HG03575 (cell line): Measurements from ENCODE around the gene GNGT2.

Experiments
- ATAC-seq: cut with Tn5 transposase; IDR thresholded peaks from one replicate; pipeline ENCODE4 v1.9.1; 2021; ENCODE audit not compliant: unreplicated experiment, insufficient number of reproducible peaks, low FRiP score; ENCODE audit errors: extremely low read depth

The GNGT2 gene

GRCh38 chr17:49210158-49211029, at the start of gene GNGT2, which contains the start of gene ABI3:
Gene GNGT2 (minus strand): TSS chr17:49210574. CDS start chr17:49207422, 3,152 bp downstream.
Gene ABI3 (plus strand): TSS chr17:49210707. CDS start chr17:49210725, 18 bp downstream.
- ATAC-seq, result no peak

DNA sequence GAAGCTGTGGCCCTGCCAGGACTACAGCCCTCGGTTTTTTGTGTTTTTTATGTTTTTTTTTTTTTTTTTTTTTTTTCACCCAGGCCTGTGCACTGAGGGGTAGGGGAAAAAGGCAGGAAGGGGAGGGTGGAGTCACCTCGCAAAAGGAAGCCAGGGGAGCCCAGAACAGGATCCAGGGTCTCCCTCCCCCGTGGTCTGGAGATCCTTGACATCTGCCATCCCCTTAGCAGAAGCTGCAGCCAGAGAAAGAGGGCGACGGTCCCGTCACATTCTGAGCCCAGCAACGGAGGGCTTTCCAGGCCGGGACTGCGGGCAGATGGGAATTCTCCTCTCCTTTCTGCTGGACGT, 49.3 kb upstream of the GNGT2 start:
- ATAC-seq, result no peak

DNA sequence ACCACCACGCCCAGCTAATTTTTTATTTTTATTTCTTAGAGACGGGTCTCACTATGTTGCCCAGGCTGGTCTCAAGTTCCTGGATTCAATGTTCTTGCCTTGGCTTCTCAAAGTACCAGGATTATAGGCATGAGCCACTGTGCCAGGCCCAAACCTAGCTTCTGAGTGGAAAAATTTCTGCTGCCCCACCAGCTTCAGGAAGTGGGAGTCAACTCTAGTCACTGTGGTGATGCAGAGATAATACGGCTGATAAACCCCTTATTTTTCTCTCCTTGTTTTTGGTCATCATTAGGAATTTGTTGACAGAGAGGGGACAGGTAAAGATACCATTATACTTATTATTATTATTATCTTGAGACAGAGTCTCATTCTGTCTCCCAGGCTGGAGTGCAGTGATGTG, 48.0 kb upstream of the GNGT2 start:
- no peak for ATAC-seq

DNA sequence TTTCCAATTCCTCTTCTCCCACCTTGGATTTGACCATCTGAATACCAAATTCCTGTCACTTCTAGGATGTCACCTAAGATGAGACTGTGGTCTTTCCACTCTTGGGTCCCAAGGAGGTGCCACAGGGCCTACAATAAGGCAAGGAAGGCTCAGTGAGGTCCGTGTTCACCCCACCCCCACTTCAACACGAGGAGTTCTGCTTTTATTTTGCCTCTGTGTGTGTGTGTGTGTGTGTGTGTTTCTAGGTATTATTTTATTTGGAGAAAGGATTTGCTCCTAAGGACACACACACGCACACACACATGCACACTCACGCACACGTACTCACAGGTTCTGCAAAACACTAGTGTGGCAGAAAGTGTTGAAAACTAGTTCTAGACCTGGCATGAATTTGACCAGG, 44.8 kb upstream of the GNGT2 start:
- ATAC-seq, result no peak

GRCh38 chr17:49254066-49254465, 43.7 kb upstream of the GNGT2 start:
- ATAC-seq, result no peak

DNA sequence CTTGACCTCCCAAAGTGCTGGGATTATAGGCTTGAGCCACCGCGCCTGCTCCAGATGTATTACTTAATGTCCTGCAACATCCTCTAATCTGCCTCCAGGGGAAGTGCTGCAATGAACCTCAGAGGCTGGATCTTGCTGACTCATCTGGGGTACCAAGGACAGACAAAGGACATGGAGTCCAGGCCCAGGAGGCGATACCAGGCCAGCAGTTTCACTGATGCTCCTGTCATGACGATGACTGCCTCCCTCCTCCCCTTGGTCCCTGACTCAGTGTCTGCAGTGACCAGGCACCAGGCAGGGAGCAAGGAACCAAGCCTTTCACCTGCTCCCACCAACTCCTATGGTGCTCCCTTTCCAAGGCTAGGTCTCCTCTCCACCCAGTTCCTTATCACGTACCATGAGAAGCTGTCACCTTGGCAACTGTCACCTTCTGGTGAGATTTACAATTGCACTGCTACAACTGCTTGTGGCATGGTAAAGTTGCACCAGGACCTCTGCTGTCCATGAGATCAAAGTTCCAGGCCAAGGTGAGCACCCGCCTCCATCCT, 41.8 kb upstream of the GNGT2 start:
- ATAC-seq, result no peak

DNA sequence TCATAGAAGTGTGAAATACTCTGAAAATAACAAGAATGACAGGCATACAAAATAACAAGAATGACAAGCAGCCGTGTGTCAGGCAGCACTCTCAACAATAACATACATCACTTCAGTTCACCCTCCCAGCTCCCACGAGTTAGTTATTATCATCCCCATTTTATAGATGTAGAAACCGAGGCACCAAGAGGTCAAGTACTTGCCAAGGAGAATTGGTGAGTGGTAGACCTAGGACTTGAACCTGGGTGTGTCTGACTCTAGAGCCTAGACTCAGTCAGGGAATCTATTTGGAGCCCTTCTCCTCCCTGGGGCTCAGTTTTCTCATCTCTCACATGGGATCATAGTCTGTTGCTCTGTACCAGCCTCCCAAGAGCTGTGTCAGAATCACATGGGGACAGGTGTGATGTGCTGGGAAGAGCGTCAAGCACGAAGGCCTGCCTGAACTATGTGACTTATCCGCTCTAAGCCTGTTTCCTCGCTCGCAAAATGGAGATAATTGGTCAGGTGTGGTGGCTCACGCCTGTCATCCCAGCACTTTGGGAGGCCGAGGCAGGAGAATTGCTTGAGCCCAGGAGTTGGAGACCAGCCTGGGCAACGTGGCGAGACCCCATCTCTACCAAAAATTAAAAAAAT, 39.6 kb upstream of the GNGT2 start:
- no peak for ATAC-seq

DNA sequence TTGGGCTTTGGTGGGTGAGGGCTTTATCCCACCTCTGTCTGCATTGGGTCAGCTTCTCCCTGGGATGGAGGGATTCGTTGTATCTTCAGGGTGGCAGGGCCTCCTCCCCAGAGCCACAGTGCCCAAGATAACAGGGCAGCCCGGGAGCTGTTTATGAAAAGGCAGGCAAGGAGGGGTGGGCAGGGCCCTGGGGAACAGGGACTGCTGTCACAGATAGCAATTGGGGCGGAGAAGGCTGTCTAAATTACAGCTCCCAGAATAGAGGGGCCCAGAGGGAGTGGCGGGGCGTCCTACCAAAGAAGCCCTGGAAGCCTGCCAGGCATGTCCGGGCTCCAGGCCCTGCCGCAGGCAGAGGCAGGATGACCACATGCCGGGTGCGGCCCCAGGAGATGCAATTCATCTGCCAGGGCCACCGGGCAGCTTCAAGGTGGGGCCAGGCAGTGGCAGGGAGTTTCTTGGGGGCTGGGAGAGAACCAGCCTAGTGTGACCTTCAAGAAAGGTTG, 39.0 kb upstream of the GNGT2 start:
- no peak for ATAC-seq

- no peak for ATAC-seq
Observed at GRCh38 chr17:49247944-49248343, 37.6 kb upstream of the GNGT2 start.

GRCh38 chr17:49244839-49245238, 34.5 kb upstream of the GNGT2 start:
- ATAC-seq, result no peak

- no peak for ATAC-seq
Observed at GRCh38 chr17:49242813-49243212, 32.4 kb upstream of the GNGT2 start.

GRCh38 chr17:49241692-49242397, 31.5 kb upstream of the GNGT2 start:
- no peak for ATAC-seq

GRCh38 chr17:49241040-49241439, 30.7 kb upstream of the GNGT2 start:
- ATAC-seq, result no peak

- ATAC-seq, result no peak
Observed at GRCh38 chr17:49240619-49241018, 30.2 kb upstream of the GNGT2 start.

- no peak for ATAC-seq
Observed at GRCh38 chr17:49239963-49240362, 29.6 kb upstream of the GNGT2 start.

DNA sequence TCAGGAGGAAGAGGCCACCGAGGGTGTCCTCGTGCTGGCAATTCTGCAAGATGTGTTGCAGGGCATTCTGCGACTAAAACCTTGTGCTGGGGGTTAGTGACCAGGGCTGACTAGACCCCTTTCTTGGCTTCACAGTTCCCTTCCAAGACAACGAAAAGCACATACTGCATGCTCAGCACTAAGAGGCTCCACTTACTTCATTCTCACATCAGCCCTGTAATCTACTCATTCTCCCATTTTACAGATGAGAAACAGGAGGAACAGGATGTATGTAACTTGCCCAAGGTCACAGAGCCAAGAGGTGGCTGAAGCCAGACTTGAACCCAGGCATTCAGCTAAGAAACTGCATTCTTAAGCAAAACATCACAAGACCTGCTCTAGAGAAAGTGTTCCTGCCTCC, 25.5 kb upstream of the GNGT2 start:
- no peak for ATAC-seq

- ATAC-seq, result no peak
Observed at GRCh38 chr17:49234509-49235080, 24.2 kb upstream of the GNGT2 start.

GRCh38 chr17:49231563-49231894, 21.2 kb upstream of the GNGT2 start:
- no peak for ATAC-seq
